T47D (cell line): ENCODE results near the gene CFAP52.

Experiments
- DNase-seq, 2 experiments: peaks; one replicate each; pipeline versions ENCODE4 v3.0.0 to v3.0.0-alpha.2; 2011 to 2012; ENCODE audit warnings: low read depth in 1 of 2, low spot score in 1 of 2
- JUND ChIP-seq: IDR thresholded peaks from 2 replicates; pipeline ENCODE4 v1.6.1; 2012; ENCODE audit warnings: low read depth
- in situ Hi-C: cut with HindIII; loops from 2 replicates; pipeline ENCODE4 v1.10.0; 2016; ENCODE audit warnings: low sequenced_read_pairs, low pct_unique_long_range_greater_than_20kb

CFAP52 gene, protein sequence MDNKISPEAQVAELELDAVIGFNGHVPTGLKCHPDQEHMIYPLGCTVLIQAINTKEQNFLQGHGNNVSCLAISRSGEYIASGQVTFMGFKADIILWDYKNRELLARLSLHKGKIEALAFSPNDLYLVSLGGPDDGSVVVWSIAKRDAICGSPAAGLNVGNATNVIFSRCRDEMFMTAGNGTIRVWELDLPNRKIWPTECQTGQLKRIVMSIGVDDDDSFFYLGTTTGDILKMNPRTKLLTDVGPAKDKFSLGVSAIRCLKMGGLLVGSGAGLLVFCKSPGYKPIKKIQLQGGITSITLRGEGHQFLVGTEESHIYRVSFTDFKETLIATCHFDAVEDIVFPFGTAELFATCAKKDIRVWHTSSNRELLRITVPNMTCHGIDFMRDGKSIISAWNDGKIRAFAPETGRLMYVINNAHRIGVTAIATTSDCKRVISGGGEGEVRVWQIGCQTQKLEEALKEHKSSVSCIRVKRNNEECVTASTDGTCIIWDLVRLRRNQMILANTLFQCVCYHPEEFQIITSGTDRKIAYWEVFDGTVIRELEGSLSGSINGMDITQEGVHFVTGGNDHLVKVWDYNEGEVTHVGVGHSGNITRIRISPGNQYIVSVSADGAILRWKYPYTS

DNA sequence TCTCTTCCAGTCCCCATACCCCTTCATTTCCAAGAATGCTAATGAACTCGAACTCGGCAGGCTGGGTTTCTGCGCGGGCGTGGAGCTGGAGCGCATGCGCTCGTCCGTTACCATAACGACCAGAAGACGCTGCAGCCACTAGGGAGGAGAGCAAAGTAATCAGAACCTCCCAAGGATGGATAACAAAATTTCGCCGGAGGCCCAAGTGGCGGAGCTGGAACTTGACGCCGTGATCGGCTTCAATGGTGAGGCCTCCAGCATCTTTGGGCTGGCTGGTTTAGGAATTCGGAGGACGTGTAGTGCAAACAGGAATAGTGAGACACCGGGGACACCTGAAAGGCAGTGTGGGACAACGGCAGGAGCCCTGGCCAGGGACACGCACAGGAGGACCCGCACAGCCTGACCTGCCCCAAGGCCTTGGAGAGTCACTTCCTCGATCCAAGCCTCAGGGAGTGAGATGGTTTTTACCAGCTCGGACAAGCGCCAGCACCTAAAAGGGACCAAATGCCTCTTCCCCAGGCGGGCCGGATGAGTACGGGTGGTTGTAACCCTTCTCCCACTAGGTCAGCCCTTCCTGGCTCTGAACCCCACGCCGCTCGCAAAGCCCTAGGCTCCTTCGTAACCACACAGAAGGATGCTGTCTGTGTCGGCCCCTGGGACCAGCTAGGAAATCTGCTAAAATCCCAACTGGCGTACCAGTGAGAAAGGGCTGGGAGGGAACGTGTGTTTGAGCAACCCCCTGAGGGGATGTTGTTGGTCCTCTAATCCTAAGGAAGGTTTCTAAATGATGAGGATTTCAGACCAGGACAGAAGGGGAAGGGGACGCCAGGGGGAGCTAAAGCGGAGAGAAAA, at the start of gene CFAP52:
CFAP52 (plus strand) TSS at position 122 of the 852 bp plus-strand sequence; CDS start at position 176, 54 bp downstream.
- in situ Hi-C loops, result no loop called here
- peak; percentile 45 to 74 for DNase-seq

GRCh38 chr17:9527788-9528187, 48.7 kb upstream of the CFAP52 start:
- in situ Hi-C loops, result no loop called here
- no peak for DNase-seq
- TF ChIP-seq JUND, result no peak

More for the DNA sequence above, at the start of gene CFAP52:
- no peak for TF ChIP-seq JUND

- in situ Hi-C loops, result no loop called here
- peak in 1 of 2 experiments; percentile 46 for DNase-seq
- TF ChIP-seq JUND, result no peak
Measured at GRCh38 chr17:9529033-9529700, 47.3 kb upstream of the CFAP52 start.

DNA sequence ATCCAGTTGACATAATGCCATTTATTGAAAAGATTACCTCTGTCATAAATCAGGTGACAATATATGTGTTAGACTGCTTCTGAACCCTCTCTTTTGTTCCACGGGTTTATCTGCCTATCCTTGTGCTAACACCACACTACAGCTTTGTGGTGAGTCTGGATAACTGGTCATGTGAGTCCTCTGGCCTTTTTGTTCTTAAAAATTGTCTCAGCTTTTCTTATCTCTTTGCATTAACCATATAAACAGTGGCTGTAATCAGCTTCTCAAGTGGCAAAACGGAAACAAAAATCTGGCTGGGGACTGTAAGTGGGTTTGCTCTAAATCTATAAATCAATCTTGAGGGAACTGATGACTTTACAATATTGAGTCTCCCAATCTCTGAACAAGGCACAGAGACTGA, 45.4 kb upstream of the CFAP52 start:
- in situ Hi-C loops, result no loop called here
- no peak for DNase-seq
- TF ChIP-seq JUND, result no peak

- DNase-seq, result no peak
- no peak for TF ChIP-seq JUND
- in situ Hi-C loops, result no loop called here
Measured at GRCh38 chr17:9532715-9533114, 43.7 kb upstream of the CFAP52 start.

DNA sequence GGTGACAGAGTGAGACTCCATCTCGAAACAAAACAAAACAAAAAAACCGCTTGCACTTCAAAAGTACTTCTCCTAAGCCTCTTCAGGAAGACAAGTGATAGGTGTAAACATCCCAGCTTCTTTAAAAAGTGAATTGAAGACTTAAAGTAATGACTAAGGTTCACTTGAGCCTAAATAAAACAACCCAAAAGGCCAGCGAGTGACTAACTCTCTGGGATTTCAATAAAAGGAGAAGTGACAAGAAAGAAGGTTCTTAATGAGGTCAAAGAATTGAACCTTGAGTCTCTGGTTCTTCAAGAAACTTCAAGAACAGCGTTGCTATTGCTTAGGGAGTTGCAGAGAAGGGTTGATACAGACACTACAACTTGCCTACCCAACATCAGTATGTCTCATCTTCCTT, 43.0 kb upstream of the CFAP52 start:
- in situ Hi-C loops, result no loop called here

DNA sequence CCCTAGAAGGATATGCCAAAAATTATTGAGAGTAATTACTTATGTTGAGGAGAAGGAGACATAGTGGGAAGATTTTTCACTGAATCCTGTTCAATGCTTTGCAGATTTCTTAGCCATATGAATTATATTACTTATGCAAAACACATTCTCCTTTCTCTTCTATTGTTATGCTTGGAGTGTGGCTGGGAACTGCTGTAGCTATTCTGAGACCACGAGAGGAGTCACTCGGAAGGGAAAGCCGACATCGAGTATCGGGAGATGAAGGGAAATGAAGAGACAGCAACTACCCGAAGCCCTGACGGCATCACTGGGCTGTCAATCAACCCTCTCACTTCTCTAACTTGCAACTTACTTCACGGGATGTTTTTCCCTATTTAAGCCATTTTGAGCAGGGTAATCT, 40.4 kb upstream of the CFAP52 start:
- in situ Hi-C loops, result no loop called here
- TF ChIP-seq JUND, result no peak
- no peak for DNase-seq

More for the DNA sequence above, 43.0 kb upstream of the CFAP52 start:
- no peak for TF ChIP-seq JUND
- DNase-seq, result no peak

- in situ Hi-C loops, result no loop called here
- no peak for DNase-seq
- TF ChIP-seq JUND, result no peak
Measured at GRCh38 chr17:9537177-9537776, 39.2 kb upstream of the CFAP52 start.

DNA sequence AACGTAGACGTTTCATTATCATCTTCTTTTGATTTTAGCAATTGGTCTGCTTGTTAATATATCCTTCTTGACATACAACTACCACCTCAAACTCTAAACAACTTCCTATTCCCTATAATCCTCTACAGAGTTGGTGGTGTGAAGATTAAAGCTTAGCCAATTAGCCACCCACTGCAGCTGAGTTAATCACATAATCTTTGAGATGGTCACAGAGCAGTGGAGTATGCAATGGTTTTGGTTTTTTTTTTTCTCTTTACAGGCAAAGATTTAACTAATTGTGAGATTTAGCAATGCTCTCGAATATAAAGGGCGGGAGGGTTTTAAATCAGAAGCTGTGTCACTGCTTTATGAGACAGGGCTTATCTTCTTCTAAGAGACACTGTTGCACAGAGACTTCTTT, 37.8 kb upstream of the CFAP52 start:
- no peak for TF ChIP-seq JUND
- no peak for DNase-seq
- in situ Hi-C loops, result no loop called here

DNA sequence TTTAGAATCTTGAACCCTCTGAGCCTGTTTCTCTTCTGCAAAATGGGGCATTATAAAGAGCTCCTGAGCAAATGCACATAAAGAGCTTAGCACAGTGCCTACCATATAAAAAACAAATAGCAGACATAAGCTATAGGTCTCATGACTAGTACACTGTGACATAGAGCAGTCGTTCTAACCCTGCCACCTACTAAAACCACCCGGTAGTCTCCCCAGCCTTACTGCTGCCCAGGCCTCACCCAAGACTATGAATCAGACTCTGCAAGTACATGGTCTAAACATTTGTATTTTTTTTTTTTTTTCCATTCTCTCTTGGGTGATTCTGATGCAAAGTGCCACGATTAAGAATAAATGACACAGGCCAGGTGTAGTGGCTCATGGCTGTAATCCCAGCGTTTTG, 34.7 kb upstream of the CFAP52 start:
- in situ Hi-C loops, result no loop called here
- DNase-seq, result no peak
- no peak for TF ChIP-seq JUND

GRCh38 chr17:9544221-9544620, 32.2 kb upstream of the CFAP52 start:
- no peak for TF ChIP-seq JUND
- in situ Hi-C loops, result no loop called here
- no peak for DNase-seq

DNA sequence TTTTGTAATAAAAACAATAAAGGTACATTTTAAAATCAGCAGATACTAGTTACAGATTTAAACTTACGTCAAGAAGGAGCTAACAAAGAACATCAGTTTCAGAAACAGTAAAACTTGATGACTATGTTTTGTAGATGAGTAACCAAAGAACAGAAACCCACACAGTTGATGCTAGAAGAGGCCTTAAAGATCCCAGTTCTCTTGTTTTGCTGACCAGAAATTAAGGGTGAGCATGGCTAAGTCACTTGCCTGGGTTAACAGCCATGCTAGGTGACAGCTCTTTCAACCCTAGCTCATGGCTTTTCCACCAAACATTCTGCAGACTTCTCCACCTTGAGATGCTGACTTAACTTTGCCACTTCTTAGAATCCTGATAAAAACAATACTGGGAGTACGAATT, 27.2 kb upstream of the CFAP52 start:
- TF ChIP-seq JUND, result no peak
- no peak for DNase-seq
- in situ Hi-C loops, result no loop called here
